H9 (cell line): ENCODE data around the gene RRP1B. TPM values are rescaled to one million over a fixed set of nuclear protein-coding genes. Genes with fewer than 3 reads are reported as not detected.

Experiments
- DNase-seq: peaks from one replicate; pipeline ENCODE4 v3.0.0-alpha.2; 2017
- H2AFZ ChIP-seq: one replicate; pipeline ENCODE4 v1.6.1; 2013; ENCODE audit warnings: mild to moderate bottlenecking, low read length, control low read depth, moderate library complexity
- H2AK5ac ChIP-seq: 2 replicates; pipeline ENCODE4 v1.6.1; 2013; ENCODE audit warnings: low read length, control low read depth, mixed read lengths; ENCODE audit not compliant: insufficient read length
- H2BK120ac ChIP-seq: one replicate; pipeline ENCODE4 v1.6.1; 2013; ENCODE audit warnings: low read depth, mild to moderate bottlenecking, low read length, control low read depth, inconsistent platforms; ENCODE audit not compliant: poor library complexity, severe bottlenecking
- H2BK12ac ChIP-seq: 2 replicates; pipeline ENCODE4 v1.6.1; 2013; ENCODE audit warnings: low read length, control low read depth, mixed read lengths, low read depth; ENCODE audit not compliant: insufficient read length
- H2BK15ac ChIP-seq: 2 replicates; pipeline ENCODE4 v1.6.1; 2013; ENCODE audit warnings: low read depth, low read length, control low read depth
- H2BK20ac ChIP-seq: one replicate; pipeline ENCODE4 v1.6.1; 2013; ENCODE audit warnings: low read depth, mild to moderate bottlenecking, low read length, control low read depth, inconsistent platforms; ENCODE audit not compliant: poor library complexity, severe bottlenecking
- H2BK5ac ChIP-seq: 2 replicates; pipeline ENCODE4 v1.6.1; 2013; ENCODE audit warnings: low read length, control low read depth, mixed read lengths; ENCODE audit not compliant: insufficient read length
- H3K14ac ChIP-seq: 2 replicates; pipeline ENCODE4 v1.6.1; 2013; ENCODE audit warnings: low read length, control low read depth; ENCODE audit not compliant: insufficient read depth
- H3K18ac ChIP-seq: 2 replicates; pipeline ENCODE4 v1.6.1; 2013; ENCODE audit warnings: low read depth, mild to moderate bottlenecking, mixed read lengths, low read length, control low read depth; ENCODE audit not compliant: insufficient read length
- H3K23ac ChIP-seq: 2 replicates; pipeline ENCODE4 v1.6.1; 2013; ENCODE audit warnings: low read length, control low read depth, mixed read lengths, low read depth; ENCODE audit not compliant: insufficient read length
- H3K23me2 ChIP-seq: 2 replicates; pipeline ENCODE4 v1.6.1; 2013; ENCODE audit warnings: low read depth, mild to moderate bottlenecking, mixed read lengths, low read length, control low read depth; ENCODE audit not compliant: insufficient read length, poor library complexity, severe bottlenecking
- H3K27ac ChIP-seq: 2 replicates; pipeline ENCODE4 v1.5.1; 2013; ENCODE audit warnings: low read length, control low read depth, mixed read lengths, low read depth; ENCODE audit not compliant: insufficient read length
- H3K27me3 ChIP-seq: 2 replicates; pipeline ENCODE4 v1.6.1; 2013; ENCODE audit warnings: low read length, control low read depth, inconsistent platforms; ENCODE audit not compliant: insufficient read depth
- H3K4ac ChIP-seq: 2 replicates; pipeline ENCODE4 v1.6.1; 2013; ENCODE audit warnings: low read depth, mild to moderate bottlenecking, control low read depth, inconsistent platforms, low read length, moderate library complexity
- H3K4me1 ChIP-seq: 2 replicates; pipeline ENCODE4 v1.6.1; 2013; ENCODE audit warnings: low read length, control low read depth, inconsistent platforms; ENCODE audit not compliant: insufficient read depth
- H3K4me2 ChIP-seq: 2 replicates; pipeline ENCODE4 v1.6.1; 2013; ENCODE audit warnings: low read length, control low read depth, mixed read lengths; ENCODE audit not compliant: insufficient read length, insufficient read depth
- H3K56ac ChIP-seq: 2 replicates; pipeline ENCODE4 v1.6.1; 2013; ENCODE audit warnings: low read depth, mild to moderate bottlenecking, mixed read lengths, low read length, control low read depth; ENCODE audit not compliant: insufficient read length
- H3K79me1 ChIP-seq: 2 replicates; pipeline ENCODE4 v1.6.1; 2013; ENCODE audit warnings: low read depth, mild to moderate bottlenecking, moderate library complexity, low read length, control low read depth, inconsistent platforms; ENCODE audit not compliant: insufficient read depth, poor library complexity, severe bottlenecking
- H3K79me2 ChIP-seq: 2 replicates; pipeline ENCODE4 v1.6.1; 2013; ENCODE audit warnings: low read length, control low read depth, inconsistent platforms; ENCODE audit not compliant: insufficient read depth
- H3K9ac ChIP-seq: 2 replicates; pipeline ENCODE4 v1.6.1; 2013; ENCODE audit warnings: low read length, control low read depth, mixed read lengths; ENCODE audit not compliant: insufficient read length; ENCODE audit errors: extremely low read depth
- H3K9me3 ChIP-seq: one replicate; pipeline ENCODE4 v1.6.1; 2013; ENCODE audit warnings: low read depth, low read length, inconsistent platforms; ENCODE audit not compliant: control insufficient read depth
- H3T11ph ChIP-seq: one replicate; pipeline ENCODE4 v1.6.1; 2013; ENCODE audit warnings: mild to moderate bottlenecking, low read length, control low read depth, inconsistent platforms
- H4K20me1 ChIP-seq: one replicate; pipeline ENCODE4 v1.6.1; 2013; ENCODE audit not compliant: control insufficient read depth, insufficient read length, insufficient read depth
- H4K5ac ChIP-seq: 2 replicates; pipeline ENCODE4 v1.6.1; 2013; ENCODE audit warnings: low read depth, mild to moderate bottlenecking, mixed read lengths, low read length, control low read depth; ENCODE audit not compliant: insufficient read length
- H4K8ac ChIP-seq: replicated peaks from 2 replicates; pipeline ENCODE4 v1.6.1; 2013; ENCODE audit warnings: low read length, control low read depth, mixed read lengths, low read depth; ENCODE audit not compliant: insufficient read length
- H4K91ac ChIP-seq: 2 replicates; pipeline ENCODE4 v1.6.1; 2013; ENCODE audit warnings: low read depth, mild to moderate bottlenecking, moderate library complexity, mixed read lengths, low read length, control low read depth; ENCODE audit not compliant: insufficient read length
- H3K27ac Mint-ChIP-seq, 3 experiments: 2 replicates in 2 of 3; 3 replicates in 1 of 3; pipeline ENCODE4 v1.8.0; 2020 to 2021; ENCODE audit warnings: mixed read lengths in 3 of 3, mild to moderate bottlenecking in 1 of 3, moderate library complexity in 1 of 3
- H3K27me3 Mint-ChIP-seq: 2 replicates; pipeline ENCODE4 v1.8.0; 2021; ENCODE audit warnings: low read depth, mild to moderate bottlenecking, moderate library complexity, mixed read lengths
- H3K36me3 Mint-ChIP-seq, 3 experiments: 2 replicates in 2 of 3; 3 replicates in 1 of 3; pipeline ENCODE4 v1.8.0; 2020 to 2021; ENCODE audit warnings: low read depth in 3 of 3, mixed read lengths in 3 of 3; ENCODE audit not compliant: insufficient read depth in 1 of 3
- H3K4me1 Mint-ChIP-seq, 2 experiments: 2 replicates each; pipeline ENCODE4 v1.8.0; 2020; ENCODE audit warnings: mixed read lengths in 2 of 2
- H3K4me3 Mint-ChIP-seq, 2 experiments: 2 replicates in 1 of 2; 3 replicates in 1 of 2; pipeline ENCODE4 v1.8.0; 2020 to 2021; ENCODE audit warnings: mild to moderate bottlenecking in 2 of 2, mixed read lengths in 2 of 2, moderate library complexity in 1 of 2
- H3K9me3 Mint-ChIP-seq, 2 experiments: 2 replicates in 1 of 2; 3 replicates in 1 of 2; pipeline ENCODE4 v1.8.0; 2020; ENCODE audit warnings: mild to moderate bottlenecking in 2 of 2, mixed read lengths in 2 of 2, moderate library complexity in 1 of 2
- WGBS: extraction: QIAGEN DNeasy Blood & Tissue Kit; methylation state at CpG from one replicate; pipeline ENCODE4 v1.1.7; 2013; ENCODE audit warnings: missing lambda C conversion rate, low lambda C conversion rate, mixed read lengths; ENCODE audit not compliant: insufficient read length; ENCODE audit errors: extremely low coverage; 5-methylcytosine and 5-hydroxymethylcytosine counted together
- total RNA-seq: library from RNA; stranded (reverse); gene quantifications from 2 replicates; pipeline ENCODE4 v1.2.1, GENCODE V29; 2021
- TF ChIP-seq, protein P1 (sequence below): fragments of 200-600 bp; sonication (generic); conservative IDR thresholded peaks from 3 replicates; pipeline ENCODE4 v1.8.0; 2021; ENCODE audit warnings: antibody characterized with exemption, mild to moderate bottlenecking

The RRP1B gene
- total RNA-seq, 1 experiment from 2014 or later = 96.6 TPM

DNA sequence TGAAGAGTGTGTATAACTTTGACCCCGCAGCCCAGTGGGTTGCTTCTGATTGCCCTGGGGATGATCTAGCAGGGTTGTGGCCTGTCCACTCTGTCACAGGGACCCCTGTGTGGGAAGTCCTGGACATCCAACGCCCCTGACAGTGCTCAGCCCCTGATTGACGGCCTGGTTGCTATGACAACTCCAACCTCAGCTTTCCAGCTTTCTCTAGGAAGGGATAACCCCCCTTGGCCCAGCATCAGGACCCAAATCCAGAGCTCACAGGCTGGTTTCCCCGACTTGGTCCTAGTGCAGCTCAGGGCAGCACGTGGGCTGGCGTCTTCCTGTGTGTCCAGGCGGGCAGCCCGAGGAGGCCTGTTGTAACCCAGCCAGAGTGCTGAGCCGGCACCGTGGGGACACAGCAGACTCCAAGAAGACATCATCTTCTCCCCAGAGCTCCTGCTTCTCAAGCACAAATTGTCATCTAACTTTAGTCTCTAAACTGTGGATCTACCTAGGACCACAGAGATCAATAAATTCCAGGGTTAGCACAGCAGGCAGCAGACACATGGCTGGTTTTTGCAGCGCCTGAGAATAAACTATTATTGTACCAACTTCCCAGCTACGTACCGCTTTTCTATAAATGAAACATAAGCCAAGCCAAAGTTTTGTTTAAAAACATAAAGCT is 40.7 kb downstream of the RRP1B start:
- no peak overlapping the region for H3K56ac ChIP-seq
- no peak overlapping the region for H3K14ac ChIP-seq
- no peak overlapping the region for H3K27ac Mint-ChIP-seq
- no peaks in the 10 kb centered on the region for H3K79me1 ChIP-seq
- no peaks in the 10 kb centered on the region for H3K79me2 ChIP-seq
- no peaks in the 10 kb centered on the region for H3K27me3 ChIP-seq
- no peak overlapping the region for H3K18ac ChIP-seq
- H3K4me2 ChIP-seq = no peak overlapping the region
- no peaks in the 10 kb centered on the region for H3K9me3 Mint-ChIP-seq
- H3K4ac ChIP-seq = no peak overlapping the region
- H3K27ac ChIP-seq = no peak overlapping the region
- no peak overlapping the region for H2AK5ac ChIP-seq
- H3K23ac ChIP-seq = no peak overlapping the region
- TF ChIP-seq, protein P1, sequence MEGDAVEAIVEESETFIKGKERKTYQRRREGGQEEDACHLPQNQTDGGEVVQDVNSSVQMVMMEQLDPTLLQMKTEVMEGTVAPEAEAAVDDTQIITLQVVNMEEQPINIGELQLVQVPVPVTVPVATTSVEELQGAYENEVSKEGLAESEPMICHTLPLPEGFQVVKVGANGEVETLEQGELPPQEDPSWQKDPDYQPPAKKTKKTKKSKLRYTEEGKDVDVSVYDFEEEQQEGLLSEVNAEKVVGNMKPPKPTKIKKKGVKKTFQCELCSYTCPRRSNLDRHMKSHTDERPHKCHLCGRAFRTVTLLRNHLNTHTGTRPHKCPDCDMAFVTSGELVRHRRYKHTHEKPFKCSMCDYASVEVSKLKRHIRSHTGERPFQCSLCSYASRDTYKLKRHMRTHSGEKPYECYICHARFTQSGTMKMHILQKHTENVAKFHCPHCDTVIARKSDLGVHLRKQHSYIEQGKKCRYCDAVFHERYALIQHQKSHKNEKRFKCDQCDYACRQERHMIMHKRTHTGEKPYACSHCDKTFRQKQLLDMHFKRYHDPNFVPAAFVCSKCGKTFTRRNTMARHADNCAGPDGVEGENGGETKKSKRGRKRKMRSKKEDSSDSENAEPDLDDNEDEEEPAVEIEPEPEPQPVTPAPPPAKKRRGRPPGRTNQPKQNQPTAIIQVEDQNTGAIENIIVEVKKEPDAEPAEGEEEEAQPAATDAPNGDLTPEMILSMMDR = no peak
- no peak overlapping the region for H2BK120ac ChIP-seq
- no peak overlapping the region for H4K5ac ChIP-seq
- no peak overlapping the region for H2AFZ ChIP-seq
- H2BK20ac ChIP-seq = no peak overlapping the region
- H2BK15ac ChIP-seq = peak overlapping the region; percentile 84; the same call in 1 of the 2 replicates
- H3K4me1 Mint-ChIP-seq = peaks cover 11 to 12% of the 10 kb centered on the region in 2 experiments
- no peaks in the 10 kb centered on the region for H3K27me3 Mint-ChIP-seq
- no peaks in the 10 kb centered on the region for H3K23me2 ChIP-seq
- DNase-seq = no peak
- no peaks in the 10 kb centered on the region for H4K20me1 ChIP-seq
- H4K8ac ChIP-seq = no peak overlapping the region
- no peaks in the 10 kb centered on the region for H3K9me3 ChIP-seq
- H2BK5ac ChIP-seq = no peak overlapping the region
- H3K4me1 ChIP-seq = no peaks in the 10 kb centered on the region
- peaks cover 6 to 23% (median 15%) of the 10 kb centered on the region in 3 experiments; a peak in 5 of 7 replicates for H3K36me3 Mint-ChIP-seq
- no peak overlapping the region for H4K91ac ChIP-seq
- H3T11ph ChIP-seq = no peak overlapping the region
- H3K4me3 Mint-ChIP-seq = no peak overlapping the region
- no peak overlapping the region for H2BK12ac ChIP-seq
- WGBS = no CpG with 5 or more reads among the region's 13 CpGs
- H3K9ac ChIP-seq = no peak overlapping the region
